K562 (cell line): Measurements from ENCODE around the gene DPP9. TPM values are rescaled to one million over a fixed set of nuclear protein-coding genes. Genes with fewer than 3 reads are reported as not detected.

Experiments
- ATAC-seq: fragments of 200-7000 bp; cut with Tn5 transposase; 3 replicates; pipeline ENCODE4 v1.9.1; 2020; ENCODE audit warnings: moderate library complexity
- BruUV-seq: library from RNA; stranded (reverse); fragments of 400-500 nt; replicated peaks from 2 replicates; lab custom pipeline; 2021; lab: Mats Ljungman, UMichigan
- CTCF ChIA-PET: fragments of 300-600 bp; formaldehyde crosslinking; extraction: SDS; loops from one replicate; lab custom pipeline; 2021; ENCODE audit warnings: low intra/inter-chr PET ratio; lab: Yijun Ruan, JAX
- POLR2A ChIA-PET: fragments of 300-600, 350-650 bp; sonication (Branson Sonifier 250); formaldehyde crosslinking; extraction: SDS; loops from one replicate; lab custom pipeline; 2021; ENCODE audit warnings: antibody characterized with exemption, inconsistent platforms; lab: Yijun Ruan, JAX
- DNase-seq, 4 experiments: peaks; one replicate each; pipeline versions ENCODE4 v3.0.0 to v3.0.0-alpha.2; 2011 to 2018; ENCODE audit warnings: low spot score in 3 of 4, mixed read lengths in 3 of 4; ENCODE audit errors: extremely low read depth in 1 of 4
- FAIRE-seq: peaks from 2 replicates; lab custom pipeline; 2011; peaks lifted over from hg19 to GRCh38; lab: Jason Lieb, UNC
- H2AFZ ChIP-seq: 2 replicates; pipeline ENCODE4 v1.6.0; 2011; ENCODE audit warnings: low read depth, low read length, control low read depth, inconsistent platforms
- H3K27ac ChIP-seq: fragments of 200-600 bp; 3 replicates; pipeline ENCODE4 v1.8.0; 2011; ENCODE audit warnings: low read depth, mild to moderate bottlenecking, control low read depth, inconsistent platforms, low read length, moderate library complexity, mixed read lengths; ENCODE audit errors: extremely low read depth
- H3K27me3 ChIP-seq, 2 experiments: fragments of 300-600 bp in 1 of 2; 2 replicates in 1 of 2; 3 replicates in 1 of 2; pipeline versions ENCODE4 v1.6.0 to v1.8.0; 2011; ENCODE audit warnings: inconsistent platforms in 2 of 2, low read length in 2 of 2, mild to moderate bottlenecking in 1 of 2, mixed read lengths in 1 of 2, moderate library complexity in 1 of 2; ENCODE audit not compliant: control insufficient read depth in 2 of 2, insufficient read depth in 2 of 2
- H3K36me3 ChIP-seq: fragments of 300-600 bp; 3 replicates; pipeline ENCODE4 v1.8.0; 2011; ENCODE audit warnings: mild to moderate bottlenecking, low read length, inconsistent platforms; ENCODE audit not compliant: control insufficient read depth, insufficient read depth
- H3K4me1 ChIP-seq, 2 experiments: fragments of 200-600 bp in 1 of 2; replicated peaks in 1 of 2; 2 replicates in 1 of 2; 3 replicates in 1 of 2; pipeline versions ENCODE4 v1.5.1 to v1.8.0; 2011; ENCODE audit warnings: inconsistent platforms in 2 of 2, low read length in 2 of 2, mild to moderate bottlenecking in 1 of 2, mixed read lengths in 1 of 2, moderate library complexity in 1 of 2; ENCODE audit not compliant: control insufficient read depth in 2 of 2, insufficient read depth in 2 of 2
- H3K4me2 ChIP-seq: 2 replicates; pipeline ENCODE4 v1.6.1; 2011; ENCODE audit warnings: low read length, control low read depth, inconsistent platforms, mixed read lengths; ENCODE audit not compliant: insufficient read depth
- H3K4me3 ChIP-seq: fragments of 200-600 bp; sonication (generic), shearing (Covaris generic); 2 replicates; pipeline ENCODE4 v1.5.1; 2016; ENCODE audit warnings: control low read depth, inconsistent platforms
- H3K79me2 ChIP-seq: fragments of 200-600 bp; 3 replicates; pipeline ENCODE4 v1.8.0; 2011; ENCODE audit warnings: low read length, inconsistent platforms; ENCODE audit not compliant: control insufficient read depth, insufficient read depth
- H3K9ac ChIP-seq, 2 experiments: 2 replicates each; pipeline versions ENCODE4 v1.6.0 to v1.6.1; 2011; ENCODE audit warnings: low read depth in 2 of 2, low read length in 2 of 2, control low read depth in 1 of 2, inconsistent platforms in 1 of 2, mild to moderate bottlenecking in 1 of 2, mixed read lengths in 1 of 2; ENCODE audit not compliant: insufficient read depth in 1 of 2
- H3K9me1 ChIP-seq: one replicate; pipeline ENCODE4 v1.6.0; 2011; ENCODE audit warnings: inconsistent platforms, mild to moderate bottlenecking, low read length, moderate library complexity; ENCODE audit not compliant: control insufficient read depth, insufficient read depth
- H3K9me3 ChIP-seq: replicated peaks from 2 replicates; pipeline ENCODE4 v1.5.1; 2011; ENCODE audit warnings: low read depth, low read length, inconsistent platforms; ENCODE audit not compliant: control insufficient read depth, insufficient read depth
- H4K20me1 ChIP-seq: replicated peaks from 2 replicates; pipeline ENCODE4 v1.6.1; 2011; ENCODE audit warnings: low read length, inconsistent platforms, mixed read lengths; ENCODE audit not compliant: control insufficient read depth, insufficient read depth
- BCOR ChIP-seq: fragments of 450-650 bp; IDR thresholded peaks from 2 replicates; pipeline ENCODE4 v1.6.1; 2016
- C11orf30 ChIP-seq: fragments of 450-650 bp; IDR thresholded peaks from 2 replicates; pipeline ENCODE4 v1.6.1; 2016; ENCODE audit warnings: low read depth, mild to moderate bottlenecking
- CHAMP1 ChIP-seq: fragments of 450-650 bp; IDR thresholded peaks from 2 replicates; pipeline ENCODE4 v1.6.1; 2016; ENCODE audit warnings: mild to moderate bottlenecking
- DDX20 ChIP-seq: fragments of 450-650 bp; IDR thresholded peaks from 2 replicates; pipeline ENCODE4 v1.6.1; 2016; ENCODE audit warnings: missing genetic modification characterization, low read depth, mild to moderate bottlenecking, missing compliant biosample characterization, moderate library complexity
- ILK ChIP-seq: fragments of 450-650 bp; IDR thresholded peaks from 2 replicates; pipeline ENCODE4 v1.6.1; 2016; ENCODE audit warnings: missing genetic modification characterization, low read depth, mild to moderate bottlenecking, missing compliant biosample characterization, moderate library complexity, borderline replicate concordance
- NEUROD1 ChIP-seq: fragments of 150-350 bp; IDR thresholded peaks from 2 replicates; pipeline ENCODE4 v1.6.1; 2014; ENCODE audit warnings: borderline replicate concordance, low read length, low read depth; ENCODE audit not compliant: partially characterized antibody
- NFE2 ChIP-seq: IDR thresholded peaks from 2 replicates; pipeline ENCODE4 v1.6.1; 2014; ENCODE audit warnings: antibody characterized with exemption, low read depth
- PHF20 ChIP-seq: fragments of 450-650 bp; IDR thresholded peaks from 2 replicates; pipeline ENCODE4 v1.6.1; 2018; ENCODE audit not compliant: partially characterized antibody
- TEAD1 ChIP-seq, 2 experiments: fragments of 450-650 bp in 1 of 2; sonication (generic) in 1 of 2; formaldehyde crosslinking; IDR thresholded peaks; 2 replicates each; pipeline versions ENCODE4 v1.4.0 to v1.8.0; 2020 to 2022; ENCODE audit warnings: mild to moderate bottlenecking in 2 of 2, missing genetic modification reagents in 1 of 2
- TRIM24 ChIP-seq, 2 experiments: fragments of 450-650 bp; IDR thresholded peaks; 2 replicates each; pipeline ENCODE4 v1.6.1; 2016
- XRCC4 ChIP-seq: IDR thresholded peaks from one replicate; pipeline ENCODE4 v1.6.1; 2011; ENCODE audit not compliant: insufficient read depth, insufficient read length; ENCODE audit errors: extremely low read depth
- ZNF12 ChIP-seq: sonication (generic); formaldehyde crosslinking; IDR thresholded peaks from 2 replicates; pipeline ENCODE4 v1.4.0; 2020; ENCODE audit warnings: mild to moderate bottlenecking, missing genetic modification reagents
- ZNF217 ChIP-seq: sonication (generic); formaldehyde crosslinking; IDR thresholded peaks from 2 replicates; pipeline ENCODE4 v1.8.0; 2022; ENCODE audit warnings: mild to moderate bottlenecking, missing genetic modification reagents
- ZNF24 ChIP-seq: fragments of 450-650 bp; IDR thresholded peaks from 2 replicates; pipeline ENCODE4 v1.6.1; 2016
- WGBS: fragments of 100-300 bp; shearing (Covaris generic); methylation state at CpG from one replicate; pipeline ENCODE4 v1.1.6; 2016; ENCODE audit warnings: low coverage, mixed read lengths; ENCODE audit not compliant: insufficient coverage; ENCODE audit errors: missing lambda C conversion rate; 5-methylcytosine and 5-hydroxymethylcytosine counted together
- in situ Hi-C: fragments of 300-500 bp; cut with MboI; formaldehyde crosslinking; loops from 4 replicates; pipeline ENCODE4 v1.15.0; 2018; ENCODE audit warnings: inconsistent platforms, mixed read lengths
- intact Hi-C: fragments of 100-400 bp; cut with micrococcal nuclease; formaldehyde crosslinking; loops from 2 replicates; pipeline ENCODE4 v1.14.2; 2022
- polyA plus RNA-seq, 8 experiments: library from polyadenylated mRNA; depleted of rRNA in 4 of 8; stranded (reverse) in 5 of 8; unstranded in 3 of 8; fragments of >200 nt; fragmentation: Nextera tagmentation in 2 of 8; fragmentation: Illumina TruSeq in 1 of 8; extraction: Ambion mirVana in 2 of 8; extraction: Trizol in 1 of 8; gene quantifications; 2 replicates each; pipeline versions ENCODE4 v1.2.1 to v1.2.3, GENCODE V29; 2011 to 2014; ENCODE audit warnings: inconsistent platforms in 1 of 8, missing spikeins in 1 of 8
- total RNA-seq, 7 experiments: library from RNA; depleted of rRNA in 6 of 7; stranded (reverse); fragments of >200 nt in 6 of 7; fragmentation: Illumina TruSeq in 2 of 7; extraction: Trizol in 2 of 7; gene quantifications; 2 replicates each; pipeline versions ENCODE4 v1.2.1 to v1.2.3, GENCODE V29; 2011 to 2021; ENCODE audit warnings: low replicate concordance in 1 of 7
- TF ChIP-seq, protein P1 (sequence below): sonication (generic); formaldehyde crosslinking; IDR thresholded peaks from 2 replicates; pipeline ENCODE4 v1.8.1; 2022; ENCODE audit warnings: missing genetic modification reagents

The DPP9 gene
- total and polyA plus RNA-seq, 9 of the 15 experiments (the other 6 are each of a cell fraction or from before 2014, with no cell fraction given), result 0.90 to 66.7 (median 24.5) TPM

GRCh38 chr19:4764393-4764660 lies 40.7 kb upstream of the DPP9 start:
- H2AFZ ChIP-seq, result no peak overlapping the region
- POLR2A ChIA-PET, result interaction anchor here (0.6 to 0.8 kb wide), 3 partner anchors 18 to 20 kb away, joined by 3 to 4 read pairs (median 4); no protein-coding TSS in a partner anchor
- H3K9ac ChIP-seq, result no peak overlapping the region
- ATAC-seq, result no peak
- H3K4me2 ChIP-seq, result no peak overlapping the region
- no peaks in the 10 kb centered on the region for H3K9me3 ChIP-seq
- peaks cover 0 to 36% of the 10 kb centered on the region in 2 experiments; a peak in 4 of 5 replicates for H3K27me3 ChIP-seq
- in situ Hi-C loops, result no loop called here
- H3K36me3 ChIP-seq, result no peaks in the 10 kb centered on the region
- H3K79me2 ChIP-seq, result no peaks in the 10 kb centered on the region
- TF ChIP-seq XRCC4 (no peak), ZNF24 (no peak), ZNF217 (CRISPR knock-in tag) (no peak), ILK (no peak), NFE2 (no peak), BCOR (no peak), TRIM24 (IDR thresholded peaks at IDR 0.05) (no peak)
- TF ChIP-seq, all 486 proteins: peak for 0
- Histone ChIP-seq H3K4me1 (peaks cover 0 to 12% of the 10 kb centered on the region in 2 experiments; a peak in 3 of 5 replicates), H3K9me1 (no peaks in the 10 kb centered on the region), H3K4me3 (no peak overlapping the region), H3K27ac (no peak overlapping the region), H4K20me1 (0 out of 2 replicates have a peak, but pooled peaks cover 3% of the 10 kb centered on the region)
- intact Hi-C loops, result no loop called here
- no peak for FAIRE-seq
- BruUV-seq, result no TSS peak
- WGBS, result 0% methylated on average over 5 of the region's 5 CpGs
- CTCF ChIA-PET, result no interaction called here
- no peak for DNase-seq

GRCh38 chr19:4763021-4763420 lies 39.4 kb upstream of the DPP9 start:
- peaks cover 0 to 10% of the 10 kb centered on the region in 2 experiments; a peak in 3 of 5 replicates for H3K4me1 ChIP-seq
- no peak for FAIRE-seq
- H4K20me1 ChIP-seq, result no peaks in the 10 kb centered on the region
- in situ Hi-C loops (no loop called here), intact Hi-C loops (no loop called here)
- H3K36me3 ChIP-seq, result no peaks in the 10 kb centered on the region
- peaks cover 3 to 45% of the 10 kb centered on the region in 2 experiments; a peak in 4 of 5 replicates for H3K27me3 ChIP-seq
- WGBS, result 19% methylated on average over 6 of the region's 6 CpGs
- no peak for ATAC-seq
- H3K79me2 ChIP-seq, result no peaks in the 10 kb centered on the region
- no peak overlapping the region for H3K4me2 ChIP-seq
- H3K9ac ChIP-seq, result no peak overlapping the region
- no peaks in the 10 kb centered on the region for H3K9me1 ChIP-seq
- CTCF ChIA-PET, result no interaction called here
- TF ChIP-seq NEUROD1, result no peak
- no peak for TF ChIP-seq PHF20
- TF ChIP-seq DDX20 (tag), result no peak
- no peak for TF ChIP-seq C11orf30
- TF ChIP-seq ZNF12 (CRISPR knock-in tag), result no peak
- TF ChIP-seq CHAMP1, result no peak
- TF ChIP-seq, protein P1, sequence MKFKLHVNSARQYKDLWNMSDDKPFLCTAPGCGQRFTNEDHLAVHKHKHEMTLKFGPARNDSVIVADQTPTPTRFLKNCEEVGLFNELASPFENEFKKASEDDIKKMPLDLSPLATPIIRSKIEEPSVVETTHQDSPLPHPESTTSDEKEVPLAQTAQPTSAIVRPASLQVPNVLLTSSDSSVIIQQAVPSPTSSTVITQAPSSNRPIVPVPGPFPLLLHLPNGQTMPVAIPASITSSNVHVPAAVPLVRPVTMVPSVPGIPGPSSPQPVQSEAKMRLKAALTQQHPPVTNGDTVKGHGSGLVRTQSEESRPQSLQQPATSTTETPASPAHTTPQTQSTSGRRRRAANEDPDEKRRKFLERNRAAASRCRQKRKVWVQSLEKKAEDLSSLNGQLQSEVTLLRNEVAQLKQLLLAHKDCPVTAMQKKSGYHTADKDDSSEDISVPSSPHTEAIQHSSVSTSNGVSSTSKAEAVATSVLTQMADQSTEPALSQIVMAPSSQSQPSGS (CRISPR knock-in tag), result no peak
- no peak for TF ChIP-seq TEAD1 (CRISPR knock-in tag; IDR thresholded peaks at IDR 0.05)
- H3K9me3 ChIP-seq, result no peaks in the 10 kb centered on the region
- H3K27ac ChIP-seq, result no peak overlapping the region
- BruUV-seq, result no TSS peak
- POLR2A ChIA-PET, result no interaction called here
- no peak overlapping the region for H3K4me3 ChIP-seq
- no peak for DNase-seq
- H2AFZ ChIP-seq, result no peak overlapping the region
